HG02798 (cell line): ENCODE results near the gene CLDN11.

Experiments
- ATAC-seq: cut with Tn5 transposase; IDR thresholded peaks from one replicate; pipeline ENCODE4 v1.9.1; 2021; ENCODE audit warnings: mild to moderate bottlenecking; ENCODE audit not compliant: unreplicated experiment, poor library complexity

CLDN11 gene

GRCh38 chr3:170469151-170470062 lies 50.7 kb downstream of the CLDN11 start:
- ATAC-seq: no peak

- ATAC-seq: no peak
These were observed 51.7 kb downstream of the CLDN11 start for GRCh38 chr3:170470063-170471016.

GRCh38 chr3:170471149-170471548 lies 52.5 kb downstream of the CLDN11 start:
- ATAC-seq: no peak

DNA sequence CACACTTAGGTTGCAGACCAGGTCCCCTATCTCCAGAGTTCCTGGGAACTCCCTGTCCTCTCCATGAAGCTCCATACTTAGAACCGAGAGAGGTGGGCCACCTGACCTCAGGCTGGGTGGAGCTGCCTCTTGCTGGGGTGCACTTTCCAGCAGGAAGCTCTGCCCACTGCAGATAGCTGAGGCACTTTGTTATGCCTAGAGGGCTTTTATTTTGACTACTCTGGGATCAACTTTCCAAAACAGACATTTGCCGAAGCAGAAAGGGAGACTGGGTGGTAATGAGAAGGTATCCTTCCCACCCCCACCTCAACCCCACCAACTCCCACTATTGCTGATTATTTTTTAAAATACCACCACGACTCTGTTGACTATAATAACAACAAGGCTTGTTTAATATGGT lies 54.7 kb downstream of the CLDN11 start:
- no peak for ATAC-seq

- ATAC-seq: no peak
These were observed 56.5 kb downstream of the CLDN11 start for GRCh38 chr3:170475092-170475685.

GRCh38 chr3:170476291-170476690 lies 57.6 kb downstream of the CLDN11 start:
- ATAC-seq: no peak

DNA sequence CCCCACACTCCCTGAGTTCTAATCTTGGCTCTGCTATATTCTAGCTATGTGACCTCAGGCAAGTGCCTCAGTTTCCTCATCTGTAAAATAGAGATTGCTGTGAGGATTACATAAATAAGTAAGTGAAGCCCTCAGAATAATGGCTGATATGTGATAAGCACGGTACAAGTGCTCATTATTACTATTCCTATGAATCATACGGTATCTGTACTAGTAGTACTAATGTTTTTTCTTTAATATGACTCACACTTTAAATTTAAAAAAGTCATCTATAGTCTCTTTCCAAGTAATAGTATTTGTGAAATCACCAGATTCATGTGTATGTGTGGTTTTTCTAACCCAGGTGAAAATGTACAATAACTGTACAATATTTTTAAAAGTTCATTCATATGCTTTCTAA lies 58.7 kb downstream of the CLDN11 start:
- ATAC-seq: no peak

DNA sequence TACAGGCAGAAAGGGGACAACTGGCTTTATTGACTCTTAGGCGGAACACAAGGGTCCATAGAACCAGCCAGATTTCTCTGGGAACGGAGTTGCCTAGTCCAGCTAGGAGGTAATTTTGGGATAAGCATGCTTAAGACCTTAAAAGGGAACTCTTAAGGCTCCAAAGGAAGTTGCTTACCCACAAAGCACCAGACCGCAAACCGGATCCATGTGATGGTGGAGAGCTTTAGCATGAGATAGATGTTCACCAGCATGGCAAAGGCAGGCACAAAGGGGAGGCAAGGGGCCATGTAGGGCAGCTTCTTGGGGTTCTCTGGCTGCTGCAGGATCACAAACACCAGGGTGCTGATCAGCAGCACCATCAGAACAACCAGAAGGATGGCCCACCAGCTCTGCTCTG lies 61.4 kb downstream of the CLDN11 start:
- ATAC-seq: no peak

- ATAC-seq: no peak
These were observed 63.5 kb downstream of the CLDN11 start for GRCh38 chr3:170482199-170482598.

- ATAC-seq: no peak
These were observed 65.0 kb downstream of the CLDN11 start for GRCh38 chr3:170483485-170484262.
